ENCODE measurements around the gene SLC8A2. TPM values are rescaled to one million over a fixed set of nuclear protein-coding genes. Genes with fewer than 3 reads are reported as not detected.

The SLC8A2 gene
- total RNA-seq, 1 experiment from 2014 or later = 11.3 TPM

GRCh38 chr19:47476438-47476972 is 4.8 kb upstream of the SLC8A2 start:
- no peak overlapping the region; a peak in 1 of 5 replicates for H3K4me3 Mint-ChIP-seq
- no peak overlapping the region for H2AFZ ChIP-seq (ENCODE audit: low read length)
- no peaks in the 10 kb centered on the region for H3K79me1 ChIP-seq (ENCODE audit: insufficient read depth, low read depth, low read length, poor library complexity, severe bottlenecking)
- no peak overlapping the region for H2BK5ac ChIP-seq (ENCODE audit: insufficient read length, low read length)
- no peaks in the 10 kb centered on the region for H3K9me3 ChIP-seq (ENCODE audit: control insufficient read depth, low read depth, low read length)
- H3K9ac ChIP-seq (ENCODE audit: extremely low read depth, insufficient read length, low read length) = no peak overlapping the region
- no peak overlapping the region for H3K23ac ChIP-seq (ENCODE audit: insufficient read length, low read depth, low read length)
- H3K79me2 ChIP-seq (ENCODE audit: insufficient read depth, low read length) = no peaks in the 10 kb centered on the region
- H3K18ac ChIP-seq (ENCODE audit: insufficient read length, low read depth, low read length) = no peak overlapping the region
- no peak overlapping the region for H2BK15ac ChIP-seq (ENCODE audit: low read depth, low read length)
- H2BK20ac ChIP-seq (ENCODE audit: low read depth, low read length, poor library complexity, severe bottlenecking) = no peak overlapping the region
- peaks cover 0 to 9% (median 4%) of the 10 kb centered on the region in 3 experiments; a peak in 4 of 7 replicates for H3K36me3 Mint-ChIP-seq (ENCODE audit: insufficient read depth in 1 of 3, low read depth in 3 of 3)
- no peak overlapping the region for H4K5ac ChIP-seq (ENCODE audit: insufficient read length, low read depth, low read length)
- H4K91ac ChIP-seq (ENCODE audit: insufficient read length, low read depth, low read length) = no peak overlapping the region
- H3K27ac Mint-ChIP-seq = no peak overlapping the region
- no peak overlapping the region for H3T11ph ChIP-seq (ENCODE audit: low read length)
- peaks cover 0 to 2% of the 10 kb centered on the region in 2 experiments; a peak in 2 of 5 replicates for H3K9me3 Mint-ChIP-seq
- no peaks in the 10 kb centered on the region for H3K4me1 ChIP-seq (ENCODE audit: insufficient read depth, low read length)
- peaks cover 4% of the 10 kb centered on the region; the same call in 1 of the 2 replicates for H3K27me3 Mint-ChIP-seq (ENCODE audit: low read depth)
- no peaks in the 10 kb centered on the region for H4K20me1 ChIP-seq (ENCODE audit: control insufficient read depth, insufficient read depth, insufficient read length)
- H3K4me2 ChIP-seq (ENCODE audit: insufficient read depth, insufficient read length, low read length) = no peak overlapping the region
- TF ChIP-seq, protein P1, sequence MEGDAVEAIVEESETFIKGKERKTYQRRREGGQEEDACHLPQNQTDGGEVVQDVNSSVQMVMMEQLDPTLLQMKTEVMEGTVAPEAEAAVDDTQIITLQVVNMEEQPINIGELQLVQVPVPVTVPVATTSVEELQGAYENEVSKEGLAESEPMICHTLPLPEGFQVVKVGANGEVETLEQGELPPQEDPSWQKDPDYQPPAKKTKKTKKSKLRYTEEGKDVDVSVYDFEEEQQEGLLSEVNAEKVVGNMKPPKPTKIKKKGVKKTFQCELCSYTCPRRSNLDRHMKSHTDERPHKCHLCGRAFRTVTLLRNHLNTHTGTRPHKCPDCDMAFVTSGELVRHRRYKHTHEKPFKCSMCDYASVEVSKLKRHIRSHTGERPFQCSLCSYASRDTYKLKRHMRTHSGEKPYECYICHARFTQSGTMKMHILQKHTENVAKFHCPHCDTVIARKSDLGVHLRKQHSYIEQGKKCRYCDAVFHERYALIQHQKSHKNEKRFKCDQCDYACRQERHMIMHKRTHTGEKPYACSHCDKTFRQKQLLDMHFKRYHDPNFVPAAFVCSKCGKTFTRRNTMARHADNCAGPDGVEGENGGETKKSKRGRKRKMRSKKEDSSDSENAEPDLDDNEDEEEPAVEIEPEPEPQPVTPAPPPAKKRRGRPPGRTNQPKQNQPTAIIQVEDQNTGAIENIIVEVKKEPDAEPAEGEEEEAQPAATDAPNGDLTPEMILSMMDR (conservative IDR thresholded peaks at IDR 0.05) = no peak
- no peak overlapping the region for H4K8ac ChIP-seq (replicated peaks; ENCODE audit: insufficient read length, low read depth, low read length)
- no peak overlapping the region for H3K56ac ChIP-seq (ENCODE audit: insufficient read length, low read depth, low read length)
- peaks cover 12 to 18% of the 10 kb centered on the region in 2 experiments for H3K4me1 Mint-ChIP-seq
- no peak overlapping the region for H2AK5ac ChIP-seq (ENCODE audit: insufficient read length, low read length)
- H3K4ac ChIP-seq (ENCODE audit: low read depth, low read length) = no peak overlapping the region
- H3K27me3 ChIP-seq (ENCODE audit: insufficient read depth, low read length) = no peaks in the 10 kb centered on the region
- H2BK120ac ChIP-seq (ENCODE audit: low read depth, low read length, poor library complexity, severe bottlenecking) = no peak overlapping the region
- no peak overlapping the region for H3K27ac ChIP-seq (ENCODE audit: insufficient read length, low read depth, low read length)
- no peak overlapping the region for H3K14ac ChIP-seq (ENCODE audit: insufficient read depth, low read length)
- DNase-seq = no peak
- no peak overlapping the region for H2BK12ac ChIP-seq (ENCODE audit: insufficient read length, low read depth, low read length)
- peaks cover 1% of the 10 kb centered on the region for H3K23me2 ChIP-seq (ENCODE audit: insufficient read length, low read depth, low read length, poor library complexity, severe bottlenecking)
- no CpG with 5 or more reads among the region's 17 CpGs for WGBS (ENCODE audit: extremely low coverage, insufficient read length, low lambda C conversion rate)

Data from H9 (cell line).